ENCODE results near the gene PRKD2. TPM values are rescaled to one million over a fixed set of nuclear protein-coding genes. Genes with fewer than 3 reads are reported as not detected.

PRKD2 gene
- total and polyA plus RNA-seq, 12 donors = 6.8 to 77.1 (median 26.8) TPM

GRCh38 chr19:46670813-46671212 is 46.1 kb downstream of the PRKD2 start:
- Histone ChIP-seq H3K27me3 (no peaks in the 10 kb centered on the region), H3K27ac (no peak overlapping the region), H3K4me1 (replicated peaks in 1 of 2) (no peaks in the 10 kb centered on the region), H3K36me3 (replicated peaks in 1 of 2) (peaks cover 0 to 27% of the 10 kb centered on the region in 2 donors), H3K9me3 (replicated peaks in 1 of 3) (no peaks in the 10 kb centered on the region), H3K4me3 (no peak overlapping the region)
- no peak for TF ChIP-seq CTCF (IDR thresholded peaks at IDR 0.05)
- no peak for DNase-seq
- intact Hi-C loops (cut with DNase I) = no loop called here

GRCh38 chr19:46668662-46669061 is 48.3 kb downstream of the PRKD2 start:
- 89 to 93% (median 91%) methylated on average over 3 of the region's 3 CpGs for WGBS, 4 donors
- Histone ChIP-seq H3K27me3 (no peaks in the 10 kb centered on the region), H3K9me3 (replicated peaks in 1 of 3) (no peaks in the 10 kb centered on the region), H3K36me3 (replicated peaks in 1 of 2) (peaks cover 0 to 9% of the 10 kb centered on the region in 2 donors), H3K27ac (no peak overlapping the region), H3K4me1 (replicated peaks in 1 of 2) (no peaks in the 10 kb centered on the region), H3K4me3 (no peak overlapping the region)
- TF ChIP-seq POLR2A (IDR thresholded peaks at IDR 0.05) (no peak), CTCF (IDR thresholded peaks at IDR 0.05) (no peak)
- intact Hi-C loops (cut with DNase I) = loop anchor here in 1 of 2 donors (10.0 kb wide), 1 partner anchor 134 kb away; no protein-coding TSS in a partner anchor
- no peak for DNase-seq

- TF ChIP-seq CTCF (IDR thresholded peaks at IDR 0.05) (no peak), POLR2A (IDR thresholded peaks at IDR 0.05) (no peak)
- intact Hi-C loops (cut with DNase I) = loop anchor here in 1 of 2 donors (10.0 kb wide), 1 partner anchor 130 kb away; no protein-coding TSS in a partner anchor
- H3K4me3 ChIP-seq = no peak overlapping the region
- no peak overlapping the region for H3K27ac ChIP-seq
- peaks cover 9 to 19% of the 10 kb centered on the region in 2 donors for H3K4me1 ChIP-seq (replicated peaks in 1 of 2)
- no peak for DNase-seq
- H3K9me3 ChIP-seq (replicated peaks in 1 of 3) = no peaks in the 10 kb centered on the region
- no peaks in the 10 kb centered on the region for H3K27me3 ChIP-seq
- WGBS, 4 donors = 84 to 90% (median 89%) methylated on average over 8 of the region's 8 CpGs
- no peaks in the 10 kb centered on the region for H3K36me3 ChIP-seq (replicated peaks in 1 of 2)
These were observed 51.8 kb downstream of the PRKD2 start for GRCh38 chr19:46665072-46665471.

GRCh38 chr19:46661735-46662592 is 55.0 kb downstream of the PRKD2 start:
- TF ChIP-seq POLR2A (IDR thresholded peaks at IDR 0.05) (no peak), CTCF (IDR thresholded peaks at IDR 0.05) (peak; percentile 76 to 97 (median 92))
- DNase-seq = peak; percentile 80 to 94 (median 89)
- Histone ChIP-seq H3K4me1 (replicated peaks in 1 of 2) (peaks cover 12 to 26% of the 10 kb centered on the region in 2 donors), H3K36me3 (replicated peaks in 1 of 2) (no peaks in the 10 kb centered on the region), H3K4me3 (peak overlapping the region in 1 of 4 donors; percentile 42), H3K27me3 (no peaks in the 10 kb centered on the region), H3K9me3 (replicated peaks in 1 of 3) (no peaks in the 10 kb centered on the region), H3K27ac (peak overlapping the region in 4 of 5 donors; percentile 59 to 83 (median 76))
- WGBS, 4 donors = 3 to 4% (median 4%) methylated on average over 19 of the region's 19 CpGs
- intact Hi-C loops (cut with DNase I) = loop anchor here (5.0 to 10.0 kb wide), 2 partner anchors 50 to 127 kb away; no protein-coding TSS in a partner anchor

All from adrenal gland (tissue), 12 donors.